A673 (cell line): ENCODE results near the gene DLG3. TPM values are rescaled to one million over a fixed set of nuclear protein-coding genes. Genes with fewer than 3 reads are reported as not detected.

Experiments
- BruUV-seq: library from RNA; stranded (reverse); fragments of 400-500 nt; replicated peaks from 2 replicates; lab custom pipeline; 2021; lab: Mats Ljungman, UMichigan
- CTCF ChIA-PET: fragments of 300-600 bp; sonication (Branson Sonifier 250); formaldehyde crosslinking; loops from one replicate; lab custom pipeline; 2022; ENCODE audit warnings: antibody characterized with exemption; lab: Charles Lee
- POLR2A ChIA-PET: fragments of 300-600 bp; sonication (Branson Sonifier 250); formaldehyde crosslinking; loops from one replicate; lab custom pipeline; 2022; ENCODE audit warnings: antibody characterized with exemption; ENCODE audit not compliant: low non-redundant PET; lab: Charles Lee
- DNase-seq: peaks from one replicate; pipeline ENCODE4 v3.0.0-alpha.2; 2015; ENCODE audit warnings: low spot score
- H3K27ac ChIP-seq: fragments of 200-600 bp; sonication (generic); 2 replicates; pipeline ENCODE4 v1.5.1; 2016; ENCODE audit warnings: mixed run types, low read depth, mild to moderate bottlenecking, mixed read lengths, antibody characterized with exemption, low read length; ENCODE audit not compliant: poor library complexity, severe bottlenecking
- H3K27me3 ChIP-seq: fragments of 200-600 bp; sonication (generic); replicated peaks from 2 replicates; pipeline ENCODE4 v1.6.1; 2017; ENCODE audit warnings: mixed run types, low read depth, mild to moderate bottlenecking, mixed read lengths, antibody characterized with exemption, low read length; ENCODE audit not compliant: insufficient read depth, poor library complexity
- H3K36me3 ChIP-seq: fragments of 200-600 bp; sonication (generic); 2 replicates; pipeline ENCODE4 v1.6.1; 2016; ENCODE audit warnings: mixed run types, mild to moderate bottlenecking, mixed read lengths, antibody characterized with exemption, low read length; ENCODE audit not compliant: insufficient read depth, poor library complexity, severe bottlenecking
- H3K4me1 ChIP-seq: fragments of 200-600 bp; sonication (generic); 2 replicates; pipeline ENCODE4 v1.6.1; 2017; ENCODE audit warnings: mixed run types, mild to moderate bottlenecking, mixed read lengths, antibody characterized with exemption, low read length; ENCODE audit not compliant: insufficient read depth, poor library complexity, severe bottlenecking
- H3K4me3 ChIP-seq: fragments of 200-600 bp; sonication (generic); 2 replicates; pipeline ENCODE4 v1.5.1; 2016; ENCODE audit warnings: low read depth, mixed run types, mild to moderate bottlenecking, mixed read lengths, low read length; ENCODE audit not compliant: poor library complexity, severe bottlenecking
- H3K9me3 ChIP-seq: fragments of 200-600 bp; sonication (generic); 2 replicates; pipeline ENCODE4 v1.6.1; 2016; ENCODE audit warnings: mixed run types, low read depth, mild to moderate bottlenecking, mixed read lengths, antibody characterized with exemption, low read length; ENCODE audit not compliant: poor library complexity, severe bottlenecking
- EZH2 ChIP-seq: fragments of 200-600 bp; sonication (generic); IDR thresholded peaks from 2 replicates; pipeline ENCODE4 v1.6.1; 2017; ENCODE audit warnings: borderline replicate concordance, low read depth, mild to moderate bottlenecking, mixed read lengths, antibody characterized with exemption, low read length; ENCODE audit not compliant: poor library complexity, severe bottlenecking
- intact Hi-C: fragments of 100-400 bp; cut with micrococcal nuclease; formaldehyde crosslinking; loops from one replicate; pipeline ENCODE4 v1.10.0; 2022; ENCODE audit not compliant: unreplicated experiment
- total RNA-seq: library from RNA; stranded (reverse); gene quantifications from 2 replicates; pipeline ENCODE4 v1.2.3, GENCODE V29; 2021
- TF ChIP-seq, protein P1 (sequence below): fragments of 300-800, 200-600 bp; sonication (generic); conservative IDR thresholded peaks from 2 replicates; pipeline ENCODE4 v1.5.1; 2017; ENCODE audit warnings: low read depth, mild to moderate bottlenecking, antibody characterized with exemption, low read length, moderate library complexity, mixed read lengths

The DLG3 gene
- total RNA-seq, 1 experiment from 2014 or later = 32.8 TPM

DNA sequence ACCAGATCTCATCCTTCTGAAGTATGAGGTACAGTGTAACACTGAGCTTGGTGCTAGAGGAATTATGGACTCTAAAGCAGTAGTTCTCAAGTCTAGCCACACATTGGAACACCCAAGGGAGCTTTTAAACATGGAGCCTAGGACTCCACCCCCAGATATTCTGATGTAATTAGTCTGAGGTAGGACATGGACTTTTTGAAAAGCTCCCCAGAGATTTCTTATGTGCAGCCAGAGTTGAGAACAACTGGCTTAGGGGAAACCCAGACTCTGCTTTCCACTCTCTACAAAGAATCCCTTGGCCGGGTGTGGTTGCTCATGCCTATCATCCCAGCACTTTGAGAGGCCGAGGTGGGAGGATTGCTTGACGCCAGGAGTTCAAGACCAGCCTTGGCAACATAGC lies 33.2 kb upstream of the DLG3 start:
- Histone ChIP-seq H3K4me1 (no peaks in the 10 kb centered on the region), H3K27ac (no peak overlapping the region), H3K36me3 (peaks cover 13% of the 10 kb centered on the region), H3K4me3 (no peak overlapping the region), H3K27me3 (no peaks in the 10 kb centered on the region), H3K9me3 (no peaks in the 10 kb centered on the region)
- ChIA-PET CTCF (no interaction called here), POLR2A (no interaction called here)
- TF ChIP-seq, protein P1, sequence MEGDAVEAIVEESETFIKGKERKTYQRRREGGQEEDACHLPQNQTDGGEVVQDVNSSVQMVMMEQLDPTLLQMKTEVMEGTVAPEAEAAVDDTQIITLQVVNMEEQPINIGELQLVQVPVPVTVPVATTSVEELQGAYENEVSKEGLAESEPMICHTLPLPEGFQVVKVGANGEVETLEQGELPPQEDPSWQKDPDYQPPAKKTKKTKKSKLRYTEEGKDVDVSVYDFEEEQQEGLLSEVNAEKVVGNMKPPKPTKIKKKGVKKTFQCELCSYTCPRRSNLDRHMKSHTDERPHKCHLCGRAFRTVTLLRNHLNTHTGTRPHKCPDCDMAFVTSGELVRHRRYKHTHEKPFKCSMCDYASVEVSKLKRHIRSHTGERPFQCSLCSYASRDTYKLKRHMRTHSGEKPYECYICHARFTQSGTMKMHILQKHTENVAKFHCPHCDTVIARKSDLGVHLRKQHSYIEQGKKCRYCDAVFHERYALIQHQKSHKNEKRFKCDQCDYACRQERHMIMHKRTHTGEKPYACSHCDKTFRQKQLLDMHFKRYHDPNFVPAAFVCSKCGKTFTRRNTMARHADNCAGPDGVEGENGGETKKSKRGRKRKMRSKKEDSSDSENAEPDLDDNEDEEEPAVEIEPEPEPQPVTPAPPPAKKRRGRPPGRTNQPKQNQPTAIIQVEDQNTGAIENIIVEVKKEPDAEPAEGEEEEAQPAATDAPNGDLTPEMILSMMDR = no peak
- no peak for TF ChIP-seq EZH2
- DNase-seq = no peak
- BruUV-seq = no TSS peak
- intact Hi-C loops = no loop called here

GRCh38 chrX:70421618-70422017 lies 23.0 kb upstream of the DLG3 start:
- DNase-seq = no peak
- BruUV-seq = no TSS peak
- no peak for TF ChIP-seq EZH2
- TF ChIP-seq, protein P1 = no peak
- Histone ChIP-seq H3K27ac (no peak overlapping the region), H3K4me1 (no peaks in the 10 kb centered on the region), H3K36me3 (peaks cover 17% of the 10 kb centered on the region), H3K4me3 (no peak overlapping the region), H3K27me3 (no peaks in the 10 kb centered on the region), H3K9me3 (no peaks in the 10 kb centered on the region)
- CTCF ChIA-PET = no interaction called here
- intact Hi-C loops = no loop called here
- POLR2A ChIA-PET = no interaction called here

GRCh38 chrX:70422851-70423341 lies 21.7 kb upstream of the DLG3 start, which contains the start of gene GDPD2:
TSS of gene GDPD2 (plus strand) at chrX:70423314. CDS start at chrX:70424985, 1,671 bp downstream.
- DNase-seq = no peak
- ChIA-PET CTCF (no interaction called here), POLR2A (no interaction called here)
- Histone ChIP-seq H3K36me3 (peaks cover 16% of the 10 kb centered on the region), H3K4me3 (no peak within 1 kb of the TSS), H3K4me1 (no peaks in the 10 kb centered on the region), H3K27ac (no peak within 1 kb of the TSS), H3K27me3 (no peaks in the 10 kb centered on the region), H3K9me3 (no peaks in the 10 kb centered on the region)
- intact Hi-C loops = no loop called here
- BruUV-seq = no TSS peak
- TF ChIP-seq, protein P1 = 0 out of 2 replicates have a peak, but pooled peaks have one; percentile 19
- no peak for TF ChIP-seq EZH2
